ENCODE data around the gene NEK9. TPM values are rescaled to one million over a fixed set of nuclear protein-coding genes. Genes with fewer than 3 reads are reported as not detected.

Gene NEK9
- total RNA-seq, 1 donor from 2014 or later = 37.7 TPM

GRCh38 chr14:75064205-75064567 is 62.7 kb downstream of the NEK9 start:
- DNase-seq = no peak

DNA sequence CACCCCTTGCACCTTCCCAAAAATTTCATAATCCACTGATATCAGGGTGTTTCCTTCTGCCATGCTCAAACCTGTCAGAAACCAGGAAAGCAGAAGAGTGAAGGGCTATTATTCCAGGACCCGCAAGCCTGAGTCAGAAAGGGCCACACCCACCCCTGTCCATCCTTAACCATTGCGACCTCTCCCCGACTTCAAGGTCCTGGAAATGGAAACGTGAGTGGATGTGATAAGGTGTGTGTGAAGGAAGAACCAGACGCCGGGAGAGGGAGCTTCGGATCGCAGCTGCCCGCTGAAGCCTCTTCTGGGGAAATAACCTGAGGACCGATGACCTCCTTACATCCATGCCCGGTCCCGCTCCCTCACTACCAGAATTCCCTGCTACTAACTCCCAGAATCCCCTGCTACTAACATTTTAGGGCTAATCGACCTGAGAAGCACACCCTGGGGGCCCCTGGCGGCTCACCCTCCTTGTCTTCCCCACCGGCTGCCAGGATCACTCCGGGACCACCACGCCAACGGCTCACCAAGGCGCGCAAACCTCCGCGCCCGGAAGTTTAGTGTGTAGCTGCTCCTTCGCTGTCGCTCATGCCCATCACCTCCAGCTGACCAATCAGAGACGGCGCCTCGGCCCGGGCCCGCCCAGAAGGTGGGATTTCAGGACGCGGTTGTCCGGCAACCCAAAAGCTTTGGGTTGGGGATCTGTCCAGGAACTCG is 63.2 kb downstream of the NEK9 start, which contains the start of gene ACYP1:
TSS of gene ACYP1 (minus strand) at position 534 of the 714 bp plus-strand sequence. CDS start at position 63, 471 bp downstream.
- peak; percentile 91 for DNase-seq

GRCh38 chr14:75063013-75063412 is 63.8 kb downstream of the NEK9 start:
- DNase-seq = no peak

DNA sequence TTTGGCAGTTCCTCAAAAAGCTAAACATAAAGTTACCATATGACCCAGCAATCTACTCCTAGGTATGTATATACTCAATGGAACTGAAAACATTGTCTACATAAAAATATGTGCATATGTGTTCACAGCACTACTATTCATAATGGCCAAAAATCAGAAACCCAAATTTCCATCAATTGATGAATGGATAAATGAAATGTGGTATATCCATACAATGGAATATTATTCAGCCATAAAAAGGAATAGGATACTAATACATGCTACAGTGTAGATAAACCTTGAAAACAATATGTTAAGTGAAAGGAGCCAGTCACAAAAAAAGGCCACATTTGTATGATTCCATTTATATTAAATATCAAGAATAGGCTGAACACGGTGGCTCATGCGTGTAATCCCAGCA is 66.4 kb downstream of the NEK9 start:
- DNase-seq = no peak

- no peak for DNase-seq
Observed at GRCh38 chr14:75059642-75060041, 67.2 kb downstream of the NEK9 start.

DNA sequence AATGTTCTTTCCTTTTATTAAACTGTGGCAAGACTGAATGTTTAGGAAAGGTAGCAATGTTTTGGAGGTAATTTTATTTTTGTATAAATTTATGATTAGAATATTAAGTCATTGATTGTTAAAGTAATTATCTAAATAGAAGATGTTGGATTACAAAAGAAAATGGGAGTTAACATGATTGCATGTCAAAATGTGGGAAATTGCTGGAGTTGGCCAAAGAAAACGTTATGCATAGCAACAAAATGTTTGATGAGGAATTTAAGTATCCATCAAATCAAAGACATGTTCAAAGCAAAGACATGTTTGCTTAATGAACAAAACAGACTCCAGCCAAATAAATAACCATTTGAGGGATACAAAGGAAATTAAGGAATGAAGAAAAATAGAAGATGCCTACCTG is 72.4 kb downstream of the NEK9 start:
- no peak for DNase-seq

DNA sequence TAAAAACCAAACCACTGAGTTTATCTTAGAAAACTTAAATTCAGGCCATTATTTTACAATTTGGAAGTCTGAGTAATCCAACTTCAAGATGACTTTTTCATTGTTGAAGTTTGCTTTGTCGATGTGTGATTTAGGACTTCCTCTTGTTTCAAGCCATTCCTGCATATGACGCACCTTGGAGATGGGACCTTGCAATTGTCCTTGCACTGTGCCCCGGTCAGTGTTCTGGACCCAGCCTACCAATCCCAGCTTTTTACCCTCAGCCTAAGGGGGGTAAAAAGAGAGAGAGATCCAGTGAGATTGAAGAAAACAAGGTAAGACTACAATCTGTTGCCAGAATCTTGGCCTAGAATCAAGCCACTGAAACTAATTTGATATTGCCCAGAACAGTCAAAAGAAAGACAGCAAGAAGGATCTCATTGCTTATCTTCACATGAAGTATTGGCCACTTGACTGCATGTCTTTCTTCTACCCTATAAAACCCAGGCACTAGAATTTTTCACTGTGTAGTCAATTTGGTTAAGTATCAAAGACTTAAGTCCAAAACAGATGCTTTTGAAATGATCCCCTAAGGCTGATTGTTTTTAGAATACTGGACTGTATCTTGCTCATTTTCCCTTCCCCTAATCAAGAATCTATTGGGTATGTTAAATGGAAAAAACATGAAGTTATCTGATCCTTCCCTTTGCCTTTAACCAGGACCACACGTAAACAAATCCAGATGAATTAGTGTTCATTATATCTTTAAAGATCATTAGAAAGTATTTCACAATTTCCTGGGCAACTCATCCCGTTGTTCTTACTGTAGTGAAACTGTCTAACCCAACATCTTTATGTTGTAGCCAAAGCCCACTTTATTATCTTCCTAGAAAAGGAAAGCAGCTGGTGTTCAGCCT is 73.2 kb downstream of the NEK9 start:
- no peak for DNase-seq

DNA sequence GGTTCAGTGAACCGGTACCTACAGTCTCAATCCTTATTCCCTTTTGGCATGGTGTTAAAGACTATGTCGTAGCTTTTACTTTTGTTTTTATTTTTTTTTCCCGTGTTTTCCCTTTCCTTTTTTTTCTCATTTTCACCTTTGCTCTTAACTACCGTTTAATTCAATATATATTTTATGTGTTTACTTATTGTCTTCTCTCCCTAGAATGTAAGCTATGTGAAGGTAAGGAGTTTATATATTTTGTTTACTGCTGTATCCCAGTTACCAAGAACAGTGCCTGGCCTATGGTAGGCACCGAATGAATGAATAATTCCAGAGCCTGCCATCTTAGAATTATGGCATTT is 75.3 kb downstream of the NEK9 start:
- no peak for DNase-seq

- peak; percentile 69 for DNase-seq
Observed at GRCh38 chr14:75050852-75051555, 75.8 kb downstream of the NEK9 start, which contains the start of gene MLH3. MLH3 (minus strand) TSS chr14:75051467; CDS start chr14:75049655, 1,812 bp downstream.

- DNase-seq = no peak
Observed at GRCh38 chr14:75049731-75050201, 77.1 kb downstream of the NEK9 start.

DNA sequence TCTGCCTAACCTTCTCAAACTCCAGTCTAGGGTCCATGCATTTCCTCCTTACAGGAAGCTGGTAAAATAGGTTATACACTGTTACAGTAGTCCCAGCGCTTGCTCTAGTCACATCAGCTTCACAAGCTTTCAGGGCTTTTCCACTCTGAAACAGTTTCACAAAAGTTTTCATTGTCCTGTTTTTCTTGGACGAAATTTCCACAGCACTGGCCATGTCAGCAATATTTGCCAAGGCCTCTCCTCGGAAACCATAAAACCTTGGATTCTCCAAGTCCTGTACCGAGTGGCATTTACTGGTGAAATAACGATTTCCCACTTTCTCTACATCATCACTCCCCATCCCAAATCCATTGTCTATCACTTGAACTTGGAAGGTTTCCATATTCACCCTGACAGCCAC is 77.7 kb downstream of the NEK9 start:
- DNase-seq = no peak

GRCh38 chr14:75048101-75048500 is 78.7 kb downstream of the NEK9 start:
- no peak for DNase-seq

GRCh38 chr14:75047506-75047905 is 79.3 kb downstream of the NEK9 start:
- DNase-seq = no peak

DNA sequence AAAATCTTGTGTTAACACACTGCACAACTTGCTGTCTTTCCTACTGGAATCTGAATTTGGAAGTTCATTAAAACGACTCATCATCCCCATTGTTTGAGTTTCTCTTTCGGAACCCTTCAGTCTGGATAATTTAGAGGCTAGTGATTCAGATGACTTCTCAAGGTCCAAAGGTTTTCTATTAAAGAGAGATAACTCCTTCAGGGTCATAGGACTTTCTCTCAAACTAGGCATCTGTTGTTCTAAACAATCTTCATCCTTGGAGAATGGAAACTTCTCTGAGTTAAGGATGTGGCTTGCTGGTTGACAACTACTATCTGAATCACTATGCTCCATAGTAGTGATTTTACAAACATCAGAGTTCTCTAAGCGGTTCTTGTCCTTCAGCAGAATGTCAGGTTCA is 79.9 kb downstream of the NEK9 start:
- DNase-seq = no peak

DNA sequence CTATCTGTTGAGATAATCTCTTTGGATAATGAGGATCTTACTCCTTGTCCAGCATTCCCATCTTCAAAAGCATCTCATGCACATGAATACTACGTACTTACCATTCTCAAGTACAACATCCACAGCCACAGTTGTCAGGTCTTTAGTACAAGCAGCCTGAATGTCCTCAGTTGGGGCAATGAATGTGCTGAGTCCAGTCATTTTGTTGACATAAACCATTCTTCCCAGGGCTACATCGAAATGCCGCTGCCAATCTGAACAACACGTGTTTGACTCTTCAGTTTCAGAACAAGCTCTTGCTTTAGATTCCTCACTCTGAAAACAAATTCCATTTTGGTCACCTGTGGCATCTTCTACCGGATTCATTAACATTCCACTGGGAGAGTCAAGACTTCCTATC is 80.6 kb downstream of the NEK9 start:
- no peak for DNase-seq

- no peak for DNase-seq
Observed at GRCh38 chr14:75044752-75045151, 82.1 kb downstream of the NEK9 start.

GRCh38 chr14:75044322-75044721 is 82.5 kb downstream of the NEK9 start:
- DNase-seq = no peak

DNA sequence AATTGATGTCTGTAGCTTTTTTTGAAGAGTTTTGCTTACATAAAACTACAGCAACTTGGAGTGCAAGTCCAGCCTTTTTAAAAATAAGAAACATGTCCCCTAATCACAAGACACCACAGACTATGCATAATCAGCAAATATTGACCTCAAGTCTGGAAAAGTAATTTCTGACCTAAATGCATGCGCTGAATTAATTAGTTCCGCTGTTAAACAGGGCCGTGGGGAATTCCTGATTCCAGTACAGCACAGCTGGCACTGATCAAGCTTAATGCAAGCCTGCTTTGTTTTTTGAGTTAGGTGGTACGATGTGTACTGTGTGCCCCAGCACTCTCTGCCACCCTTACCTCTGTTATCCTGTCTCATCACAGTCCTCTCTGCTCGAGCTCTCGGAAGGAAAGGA is 84.8 kb downstream of the NEK9 start:
- no peak for DNase-seq

DNA sequence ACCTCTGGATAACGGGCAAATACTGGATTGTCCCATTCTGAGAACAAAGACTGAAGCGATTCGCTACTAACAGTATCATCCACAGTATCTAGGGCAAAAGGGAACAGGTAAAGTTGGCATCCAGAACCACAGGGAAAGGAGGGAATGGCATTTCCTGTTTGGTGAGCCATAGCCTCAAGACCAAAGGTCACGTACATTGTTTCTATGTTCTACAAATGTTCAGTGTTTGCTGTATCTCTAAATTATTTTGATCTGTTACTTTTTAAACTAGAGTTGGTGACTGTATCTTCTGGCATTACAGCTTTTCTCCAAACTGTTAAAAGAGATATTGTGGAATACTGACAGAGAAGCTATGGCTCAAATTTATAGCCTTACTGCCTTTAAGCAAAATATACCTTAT is 85.2 kb downstream of the NEK9 start:
- DNase-seq = no peak

DNA sequence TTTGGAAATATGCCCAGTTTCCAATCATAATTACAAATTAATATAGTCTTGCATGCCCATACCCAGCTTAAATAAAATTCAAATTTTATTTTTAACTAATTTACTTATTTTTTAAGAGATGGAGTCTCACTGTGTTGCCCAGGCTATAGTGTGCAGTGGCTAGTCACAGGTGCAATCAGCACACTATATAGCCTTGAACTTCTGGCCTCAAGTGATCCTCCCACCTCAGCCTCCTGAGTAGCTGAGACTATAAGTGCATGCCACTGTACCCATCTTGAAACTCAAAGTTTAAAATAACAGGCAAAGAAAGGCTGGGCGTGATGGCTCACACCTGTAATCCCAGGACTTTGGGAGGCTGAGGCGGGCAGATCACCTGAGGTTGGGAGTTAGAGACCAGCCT is 85.9 kb downstream of the NEK9 start:
- DNase-seq = no peak

DNA sequence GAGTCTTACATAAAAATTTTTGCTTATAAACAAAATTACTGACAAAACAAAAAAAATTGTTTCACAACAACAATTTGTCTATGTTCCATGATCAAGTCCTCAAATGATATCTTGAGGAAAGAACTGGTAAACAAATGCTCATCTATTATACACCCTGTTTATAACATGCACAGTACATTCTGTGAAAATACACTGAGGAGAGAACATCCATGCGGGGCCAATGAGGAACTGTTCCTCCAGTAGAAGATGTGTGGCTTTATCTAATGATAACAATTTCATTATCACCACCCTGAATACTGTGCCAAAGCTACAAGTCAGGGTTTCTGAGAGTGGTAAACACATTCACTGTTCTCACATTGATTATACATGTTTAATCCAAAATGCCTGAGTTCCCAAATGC is 86.3 kb downstream of the NEK9 start:
- DNase-seq = no peak

- DNase-seq = no peak
Observed at GRCh38 chr14:75032939-75033338, 93.9 kb downstream of the NEK9 start.

DNA sequence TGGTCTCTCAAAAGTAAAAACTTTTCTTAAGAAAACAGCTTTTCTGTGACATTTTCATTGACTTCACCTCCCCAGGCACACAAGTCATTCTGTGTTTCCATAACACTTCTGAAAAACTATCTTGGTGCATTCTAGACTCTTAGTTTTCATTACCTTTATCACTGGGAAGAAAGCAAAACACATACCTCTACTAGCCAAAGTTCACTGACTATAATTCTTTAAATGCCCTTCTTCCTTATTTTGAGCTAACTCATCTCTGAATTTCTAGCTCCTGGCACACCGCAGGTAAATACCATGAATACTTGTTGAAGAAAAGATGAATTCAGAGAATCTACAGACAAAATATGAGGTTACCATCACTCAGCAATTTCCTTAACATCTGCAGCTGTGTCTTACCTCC is 96.7 kb downstream of the NEK9 start:
- DNase-seq = no peak

Measured in occipital lobe (tissue), 2 donors.